Body of pancreas (tissue), 4 donors: Measurements from ENCODE around the gene PLOD2.

Source experiments
- CTCF ChIP-seq, 7 experiments: fragments of 450-650 bp in 4 of 7; fragments of 200-600 bp in 3 of 7; sonication (generic) in 3 of 7; IDR thresholded peaks; one replicate each; pipeline ENCODE4 v1.5.1; 2016 to 2019; ENCODE audit warnings: antibody characterized with exemption in 7 of 7
- POLR2A ChIP-seq, 3 donors: fragments of 450-650 bp; IDR thresholded peaks; one replicate each; pipeline ENCODE4 v1.6.1; 2016; ENCODE audit warnings: antibody characterized with exemption in 3 of 3, mild to moderate bottlenecking in 2 of 3

GRCh38 chr3:146106986-146107385, 54.0 kb downstream of the PLOD2 start:
- TF ChIP-seq CTCF (IDR thresholded peaks at IDR 0.05) (no peak), POLR2A (IDR thresholded peaks at IDR 0.05) (no peak)
